DND-41 (cell line): ENCODE data around the gene NFATC2.

Experiments used
- CTCF ChIP-seq: IDR thresholded peaks from 2 replicates; pipeline ENCODE4 v1.5.1; 2012; ENCODE audit warnings: borderline replicate concordance, low read length, moderate library complexity, mild to moderate bottlenecking; ENCODE audit not compliant: poor library complexity, severe bottlenecking; ENCODE audit errors: extremely low read depth
- EZH2 ChIP-seq: IDR thresholded peaks from 3 replicates; pipeline ENCODE4 v1.6.1; 2012; ENCODE audit warnings: borderline replicate concordance, low read depth, mild to moderate bottlenecking, moderate library complexity, low read length, inconsistent platforms; ENCODE audit not compliant: severe bottlenecking

DNA sequence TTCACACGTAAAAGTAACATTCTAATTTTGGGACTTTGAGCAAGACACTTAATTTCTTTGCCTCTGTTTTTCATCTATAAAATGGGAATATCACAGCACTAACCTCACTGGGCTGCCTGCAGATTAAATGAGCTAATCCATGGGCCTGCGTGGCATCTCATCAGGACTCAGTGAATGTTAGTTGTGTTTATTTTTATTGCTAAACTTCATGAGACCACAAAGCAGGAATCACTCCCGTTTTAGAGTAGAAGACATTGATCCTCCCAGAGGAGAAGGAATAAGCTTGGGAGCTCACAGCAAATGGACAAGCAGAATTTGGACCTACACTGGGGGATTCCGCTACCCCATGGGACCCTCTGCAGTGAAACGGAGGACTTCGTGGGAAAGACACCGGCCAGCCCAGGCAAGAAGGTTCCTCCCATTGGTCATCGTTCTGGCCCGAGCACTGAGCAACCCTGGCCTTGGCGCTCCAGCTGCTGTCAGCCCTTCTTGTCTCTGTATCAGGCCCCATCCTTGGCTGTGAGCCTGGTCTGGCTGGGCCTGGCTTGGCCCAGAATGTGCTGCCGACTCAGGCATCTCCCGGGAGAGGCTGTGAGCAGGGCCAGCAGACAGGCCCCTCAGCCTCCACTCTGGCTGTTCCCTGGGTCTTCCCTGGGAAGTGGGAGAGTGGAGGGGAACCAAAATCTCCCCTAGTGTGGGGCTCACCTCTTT lies 79.8 kb downstream of the NFATC2 start:
- no peak for TF ChIP-seq CTCF
- no peak for TF ChIP-seq EZH2
